Measurements from ENCODE around the gene TRPC4. TPM values are rescaled to one million over a fixed set of nuclear protein-coding genes. Genes with fewer than 3 reads are reported as not detected.

The TRPC4 gene
- total RNA-seq, 1 experiment from 2014 or later, result 8.0 TPM

DNA sequence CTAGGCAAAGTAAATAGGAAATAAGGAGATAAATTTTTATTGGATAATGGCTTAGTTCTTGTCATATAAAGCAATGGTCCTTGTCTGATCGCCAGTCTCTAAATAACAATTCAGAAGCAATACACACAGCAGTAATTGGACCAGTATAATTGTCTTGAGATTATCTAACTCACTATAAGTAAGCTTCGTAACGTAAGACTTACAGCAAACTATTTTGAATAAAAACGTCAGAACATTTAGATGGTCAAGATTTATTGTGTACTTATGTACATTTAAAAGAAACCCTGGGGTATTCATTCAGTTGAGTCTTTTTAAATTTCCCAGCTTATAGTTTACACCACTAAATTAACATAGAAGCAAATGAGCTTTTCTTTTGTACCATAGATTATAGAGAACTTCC is 20.2 kb upstream of the TRPC4 start:
- ATAC-seq, result no peak
- POLR2A ChIA-PET, result interaction anchor here (0.6 kb wide), 1 partner anchor 375 kb away, joined by 3 read pairs; no protein-coding TSS in a partner anchor
- Mint-ChIP-seq H3K27ac (no peak overlapping the region), H3K4me1 (peaks cover 15% of the 10 kb centered on the region), H3K36me3 (no peaks in the 10 kb centered on the region), H3K27me3 (ENCODE audit: low read depth) (no peaks in the 10 kb centered on the region), H3K4me3 (no peak overlapping the region), H3K9me3 (no peaks in the 10 kb centered on the region)
- no peak for DNase-seq (ENCODE audit: low spot score)
- CTCF ChIA-PET, result interaction anchor here (1.0 kb wide), 1 partner anchor 20 kb away, joined by 3 read pairs; the partner anchor contains the start of gene TRPC4
- TF ChIP-seq TP53 (CRISPR knock-in tag; IDR thresholded peaks at IDR 0.05) (no peak), RORB (CRISPR knock-in tag; IDR thresholded peaks at IDR 0.05) (no peak), GTF2I (CRISPR knock-in tag; conservative IDR thresholded peaks at IDR 0.05) (no peak), MAX (CRISPR knock-in tag; IDR thresholded peaks at IDR 0.05) (no peak), KAT7 (CRISPR knock-in tag; IDR thresholded peaks at IDR 0.05; ENCODE audit: borderline replicate concordance) (no peak), GABPB1 (CRISPR knock-in tag; IDR thresholded peaks at IDR 0.05) (no peak), ZNF425 (CRISPR knock-in tag; conservative IDR thresholded peaks at IDR 0.05) (no peak), JUN (CRISPR knock-in tag; IDR thresholded peaks at IDR 0.05) (no peak), CREB1 (CRISPR knock-in tag; IDR thresholded peaks at IDR 0.05) (no peak), NFYB (CRISPR knock-in tag; conservative IDR thresholded peaks at IDR 0.05; ENCODE audit: low read depth) (no peak), E2F1 (CRISPR knock-in tag; IDR thresholded peaks at IDR 0.05) (no peak), HMGA2 (CRISPR knock-in tag; IDR thresholded peaks at IDR 0.05) (no peak), MXD4 (CRISPR knock-in tag; IDR thresholded peaks at IDR 0.05; ENCODE audit: borderline replicate concordance) (no peak), EMX1 (CRISPR knock-in tag; IDR thresholded peaks at IDR 0.05) (no peak), AFF4 (CRISPR knock-in tag; IDR thresholded peaks at IDR 0.05; ENCODE audit: borderline replicate concordance) (no peak), NFE2L1 (CRISPR knock-in tag; IDR thresholded peaks at IDR 0.05) (no peak)
- TF ChIP-seq, protein P1, sequence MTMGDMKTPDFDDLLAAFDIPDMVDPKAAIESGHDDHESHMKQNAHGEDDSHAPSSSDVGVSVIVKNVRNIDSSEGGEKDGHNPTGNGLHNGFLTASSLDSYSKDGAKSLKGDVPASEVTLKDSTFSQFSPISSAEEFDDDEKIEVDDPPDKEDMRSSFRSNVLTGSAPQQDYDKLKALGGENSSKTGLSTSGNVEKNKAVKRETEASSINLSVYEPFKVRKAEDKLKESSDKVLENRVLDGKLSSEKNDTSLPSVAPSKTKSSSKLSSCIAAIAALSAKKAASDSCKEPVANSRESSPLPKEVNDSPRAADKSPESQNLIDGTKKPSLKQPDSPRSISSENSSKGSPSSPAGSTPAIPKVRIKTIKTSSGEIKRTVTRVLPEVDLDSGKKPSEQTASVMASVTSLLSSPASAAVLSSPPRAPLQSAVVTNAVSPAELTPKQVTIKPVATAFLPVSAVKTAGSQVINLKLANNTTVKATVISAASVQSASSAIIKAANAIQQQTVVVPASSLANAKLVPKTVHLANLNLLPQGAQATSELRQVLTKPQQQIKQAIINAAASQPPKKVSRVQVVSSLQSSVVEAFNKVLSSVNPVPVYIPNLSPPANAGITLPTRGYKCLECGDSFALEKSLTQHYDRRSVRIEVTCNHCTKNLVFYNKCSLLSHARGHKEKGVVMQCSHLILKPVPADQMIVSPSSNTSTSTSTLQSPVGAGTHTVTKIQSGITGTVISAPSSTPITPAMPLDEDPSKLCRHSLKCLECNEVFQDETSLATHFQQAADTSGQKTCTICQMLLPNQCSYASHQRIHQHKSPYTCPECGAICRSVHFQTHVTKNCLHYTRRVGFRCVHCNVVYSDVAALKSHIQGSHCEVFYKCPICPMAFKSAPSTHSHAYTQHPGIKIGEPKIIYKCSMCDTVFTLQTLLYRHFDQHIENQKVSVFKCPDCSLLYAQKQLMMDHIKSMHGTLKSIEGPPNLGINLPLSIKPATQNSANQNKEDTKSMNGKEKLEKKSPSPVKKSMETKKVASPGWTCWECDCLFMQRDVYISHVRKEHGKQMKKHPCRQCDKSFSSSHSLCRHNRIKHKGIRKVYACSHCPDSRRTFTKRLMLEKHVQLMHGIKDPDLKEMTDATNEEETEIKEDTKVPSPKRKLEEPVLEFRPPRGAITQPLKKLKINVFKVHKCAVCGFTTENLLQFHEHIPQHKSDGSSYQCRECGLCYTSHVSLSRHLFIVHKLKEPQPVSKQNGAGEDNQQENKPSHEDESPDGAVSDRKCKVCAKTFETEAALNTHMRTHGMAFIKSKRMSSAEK (CRISPR knock-in tag; IDR thresholded peaks at IDR 0.05; ENCODE audit: borderline replicate concordance), result no peak
- TF ChIP-seq, protein P2, sequence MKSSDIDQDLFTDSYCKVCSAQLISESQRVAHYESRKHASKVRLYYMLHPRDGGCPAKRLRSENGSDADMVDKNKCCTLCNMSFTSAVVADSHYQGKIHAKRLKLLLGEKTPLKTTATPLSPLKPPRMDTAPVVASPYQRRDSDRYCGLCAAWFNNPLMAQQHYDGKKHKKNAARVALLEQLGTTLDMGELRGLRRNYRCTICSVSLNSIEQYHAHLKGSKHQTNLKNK (CRISPR knock-in tag; IDR thresholded peaks at IDR 0.05), result no peak
- TF ChIP-seq, protein P3, sequence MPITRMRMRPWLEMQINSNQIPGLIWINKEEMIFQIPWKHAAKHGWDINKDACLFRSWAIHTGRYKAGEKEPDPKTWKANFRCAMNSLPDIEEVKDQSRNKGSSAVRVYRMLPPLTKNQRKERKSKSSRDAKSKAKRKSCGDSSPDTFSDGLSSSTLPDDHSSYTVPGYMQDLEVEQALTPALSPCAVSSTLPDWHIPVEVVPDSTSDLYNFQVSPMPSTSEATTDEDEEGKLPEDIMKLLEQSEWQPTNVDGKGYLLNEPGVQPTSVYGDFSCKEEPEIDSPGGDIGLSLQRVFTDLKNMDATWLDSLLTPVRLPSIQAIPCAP (CRISPR knock-in tag; IDR thresholded peaks at IDR 0.05), result no peak
- TF ChIP-seq, protein P4, sequence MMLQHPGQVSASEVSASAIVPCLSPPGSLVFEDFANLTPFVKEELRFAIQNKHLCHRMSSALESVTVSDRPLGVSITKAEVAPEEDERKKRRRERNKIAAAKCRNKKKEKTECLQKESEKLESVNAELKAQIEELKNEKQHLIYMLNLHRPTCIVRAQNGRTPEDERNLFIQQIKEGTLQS (CRISPR knock-in tag; conservative IDR thresholded peaks at IDR 0.05), result no peak

Data from WTC11 (cell line).